ENCODE results near the gene DND1.
"Not testable (repeated sequence)": the region's sequence is repeated elsewhere in the genome, so short reads cannot be mapped to it uniquely, and the experiment has no call there.

The DND1 gene

DNA sequence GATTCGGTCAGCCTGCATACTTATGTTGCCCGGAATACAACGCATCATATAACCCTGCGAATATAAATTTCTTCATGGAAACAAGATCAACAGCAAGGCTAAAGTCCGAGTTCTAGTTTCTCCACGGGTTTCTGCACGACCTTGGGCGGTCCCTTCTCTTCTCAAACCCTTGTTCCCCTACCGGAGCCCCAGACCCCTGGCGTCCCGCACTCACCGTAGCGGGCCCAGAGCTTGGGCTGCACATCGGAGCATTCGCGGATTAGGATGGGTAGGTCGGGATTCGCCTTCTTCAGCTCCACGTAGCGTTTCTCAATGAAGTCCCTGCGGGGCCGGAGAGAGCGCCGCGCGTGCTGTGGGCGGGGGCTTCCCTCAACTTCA lies 26.3 kb downstream of the DND1 start:
- H3K4me3 Mint-ChIP-seq, result peak overlapping the region; percentile 98
- peak overlapping the region; percentile 99 for H3K27ac Mint-ChIP-seq
- H3K36me3 Mint-ChIP-seq (ENCODE audit: low read depth), result peaks cover 53% of the 10 kb centered on the region
- H3K9me3 Mint-ChIP-seq, result no peaks in the 10 kb centered on the region
- H3K4me1 Mint-ChIP-seq (ENCODE audit: low read depth), result peaks cover 27% of the 10 kb centered on the region
- no peak for DNase-seq (ENCODE audit: low spot score)
- H3K27me3 Mint-ChIP-seq (ENCODE audit: low read depth), result no peaks in the 10 kb centered on the region

DNA sequence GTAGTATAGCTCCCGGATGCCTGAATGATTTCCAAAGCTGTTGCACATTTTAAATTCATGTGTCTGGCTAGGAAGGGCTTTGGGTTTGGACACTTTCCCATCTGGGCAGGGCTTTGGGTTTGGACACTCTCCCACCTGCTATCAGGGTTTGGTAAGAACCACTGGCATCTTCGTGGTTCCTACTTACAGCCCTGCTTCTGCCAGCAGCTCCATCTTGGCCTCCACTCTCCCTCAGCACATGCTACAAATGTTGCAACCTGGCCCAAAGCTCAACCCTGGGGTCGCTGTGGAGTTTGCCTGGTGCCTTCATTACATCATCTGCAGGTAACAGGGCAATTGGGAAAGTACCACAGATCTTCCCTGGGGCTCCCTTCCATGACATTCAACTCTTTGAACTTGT lies 30.7 kb downstream of the DND1 start:
- Mint-ChIP-seq H3K27me3 (ENCODE audit: low read depth) (no peaks in the 10 kb centered on the region), H3K36me3 (ENCODE audit: low read depth) (peaks cover 42% of the 10 kb centered on the region), H3K4me3 (no peak overlapping the region), H3K4me1 (ENCODE audit: low read depth) (peaks cover 37% of the 10 kb centered on the region), H3K27ac (no peak overlapping the region), H3K9me3 (no peaks in the 10 kb centered on the region)
- no peak for DNase-seq (ENCODE audit: low spot score)

DNA sequence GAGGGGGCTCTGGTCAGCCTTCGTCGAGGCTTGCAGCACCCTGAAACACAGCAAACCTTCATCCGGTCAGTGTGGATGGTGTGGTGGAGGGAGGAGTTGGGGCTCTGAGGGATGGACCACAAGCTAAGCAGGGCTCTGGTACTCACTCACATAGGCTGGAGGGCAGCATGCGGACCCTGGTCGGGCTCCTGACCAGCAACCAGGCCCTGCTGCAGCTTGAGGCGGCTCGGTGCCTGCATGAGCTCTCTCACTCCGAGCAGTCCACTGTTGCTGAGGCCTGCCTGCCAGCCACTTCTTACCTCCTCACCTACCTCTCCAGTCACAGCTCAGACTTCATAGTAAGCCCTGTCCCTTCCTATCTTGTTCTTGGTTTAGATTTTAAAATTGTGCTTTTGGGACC lies 31.7 kb downstream of the DND1 start:
- no peak overlapping the region for H3K27ac Mint-ChIP-seq
- H3K4me3 Mint-ChIP-seq, result peak overlapping the region; percentile 4
- no peaks in the 10 kb centered on the region for H3K9me3 Mint-ChIP-seq
- H3K27me3 Mint-ChIP-seq (ENCODE audit: low read depth), result no peaks in the 10 kb centered on the region
- DNase-seq (ENCODE audit: low spot score), result no peak
- peaks cover 38% of the 10 kb centered on the region for H3K36me3 Mint-ChIP-seq (ENCODE audit: low read depth)
- peaks cover 34% of the 10 kb centered on the region for H3K4me1 Mint-ChIP-seq (ENCODE audit: low read depth)

DNA sequence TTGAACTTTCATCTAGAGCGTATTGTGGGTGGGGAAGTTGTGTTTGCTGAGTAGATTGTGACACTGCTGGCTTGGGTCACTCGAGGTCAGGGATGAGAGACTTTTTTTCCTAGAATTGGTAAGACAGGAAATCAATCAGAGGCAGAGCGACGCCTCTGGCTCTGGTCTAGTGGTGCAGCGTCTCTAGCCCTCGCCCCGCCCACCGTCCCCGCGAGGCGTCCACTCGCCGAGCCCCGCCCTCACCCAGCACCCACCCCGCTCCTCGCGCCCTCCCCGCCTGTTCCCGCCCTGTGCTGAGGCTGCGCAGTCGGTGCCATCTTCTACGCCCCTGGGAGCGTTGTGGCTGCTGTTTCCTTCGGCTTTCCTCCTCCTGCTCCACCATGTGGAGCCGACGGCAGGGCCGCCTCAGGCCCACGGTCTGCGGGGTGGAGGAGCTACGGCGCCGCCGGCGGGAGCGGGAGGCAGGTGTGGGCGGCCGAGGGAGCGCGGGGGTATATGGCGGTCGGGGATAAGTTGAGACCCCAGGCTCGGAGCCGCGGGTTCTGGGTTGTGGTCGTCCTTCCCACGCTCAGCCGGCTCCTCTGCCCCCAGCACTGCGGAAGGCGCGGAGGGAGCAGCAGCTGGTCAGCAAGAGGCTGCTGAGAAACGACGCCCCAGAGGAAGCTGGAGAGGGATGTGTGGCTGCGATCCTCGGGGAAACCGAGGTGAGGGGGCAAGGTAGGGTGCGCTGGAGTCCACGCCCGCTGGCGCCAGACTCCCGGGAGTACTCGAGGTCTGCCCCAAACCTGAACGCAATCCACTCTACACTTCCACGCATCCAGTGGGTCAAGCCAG lies 34.0 kb downstream of the DND1 start, which contains the start of gene TMCO6:
TMCO6 (plus strand) TSS at position 304 of the 834 bp plus-strand sequence; CDS start at position 381, 77 bp downstream.
- Mint-ChIP-seq H3K4me3 (peak within 1 kb of the TSS; percentile 93), H3K9me3 (no peaks in the 10 kb centered on the region), H3K27ac (peak within 1 kb of the TSS; percentile 89), H3K27me3 (ENCODE audit: low read depth) (no peaks in the 10 kb centered on the region), H3K36me3 (ENCODE audit: low read depth) (peaks cover 22% of the 10 kb centered on the region), H3K4me1 (ENCODE audit: low read depth) (peaks cover 27% of the 10 kb centered on the region)
- peak; percentile 95 for DNase-seq (ENCODE audit: low spot score)

DNA sequence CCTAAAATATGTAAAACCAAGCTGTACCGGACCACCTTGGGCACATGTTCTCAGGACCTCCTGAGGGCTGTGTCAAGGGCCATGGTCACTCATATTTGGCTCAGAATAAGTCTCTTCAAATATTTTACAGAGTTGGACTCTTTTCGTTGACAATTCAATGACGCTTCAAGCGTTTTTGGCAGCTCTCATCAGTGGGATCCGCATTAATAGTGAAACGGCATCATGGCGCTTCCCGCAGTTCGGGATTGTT lies 34.6 kb downstream of the DND1 start:
- not testable (repeated sequence) for H3K27me3 Mint-ChIP-seq (ENCODE audit: low read depth); H3K9me3 Mint-ChIP-seq; DNase-seq (ENCODE audit: low spot score)
- peak overlapping the region; percentile 89 for H3K27ac Mint-ChIP-seq
- H3K4me1 Mint-ChIP-seq (ENCODE audit: low read depth), result peaks cover 29% of the 10 kb centered on the region
- peak overlapping the region; percentile 93 for H3K4me3 Mint-ChIP-seq
- H3K36me3 Mint-ChIP-seq (ENCODE audit: low read depth), result peaks cover 17% of the 10 kb centered on the region

DNA sequence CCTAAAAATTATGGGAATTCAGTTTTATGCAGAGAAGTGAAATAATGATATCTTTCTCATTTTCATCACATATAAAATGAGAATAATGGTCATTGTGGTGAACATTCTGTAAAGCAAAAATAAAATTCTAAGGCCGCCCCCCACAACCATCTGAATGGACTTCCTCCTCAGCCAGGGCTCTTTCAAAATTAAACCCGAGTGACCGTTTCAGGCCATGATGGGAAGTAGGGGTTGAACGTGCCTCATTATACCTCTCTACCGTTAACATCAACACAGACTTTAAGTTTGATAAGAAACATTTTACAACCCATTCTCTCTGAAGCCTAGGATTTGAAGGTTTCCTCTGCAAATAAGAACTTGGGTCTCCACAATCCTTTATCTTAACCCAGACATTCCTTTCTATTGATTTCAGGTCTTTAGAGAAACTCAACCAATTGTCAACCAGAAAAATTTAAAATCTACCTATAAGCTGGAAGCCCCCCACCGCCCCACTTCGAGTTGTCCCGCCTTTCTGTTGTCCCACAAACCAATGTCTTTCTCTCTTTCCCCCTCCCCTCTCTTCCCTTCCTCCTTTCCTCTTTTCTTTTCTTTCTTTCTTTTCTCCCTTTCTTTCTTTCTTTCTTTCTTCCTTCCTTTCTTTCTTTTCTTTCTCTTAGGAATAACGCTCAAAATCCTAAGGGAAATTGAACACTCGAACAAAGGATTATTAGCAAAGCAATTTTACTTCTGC lies 35.8 kb downstream of the DND1 start:
- Mint-ChIP-seq H3K4me1 (ENCODE audit: low read depth) (peaks cover 39% of the 10 kb centered on the region), H3K9me3 (no peaks in the 10 kb centered on the region), H3K36me3 (ENCODE audit: low read depth) (peaks cover 13% of the 10 kb centered on the region), H3K4me3 (no peak overlapping the region), H3K27ac (no peak overlapping the region), H3K27me3 (ENCODE audit: low read depth) (peaks cover 13% of the 10 kb centered on the region)
- no peak for DNase-seq (ENCODE audit: low spot score)

DNA sequence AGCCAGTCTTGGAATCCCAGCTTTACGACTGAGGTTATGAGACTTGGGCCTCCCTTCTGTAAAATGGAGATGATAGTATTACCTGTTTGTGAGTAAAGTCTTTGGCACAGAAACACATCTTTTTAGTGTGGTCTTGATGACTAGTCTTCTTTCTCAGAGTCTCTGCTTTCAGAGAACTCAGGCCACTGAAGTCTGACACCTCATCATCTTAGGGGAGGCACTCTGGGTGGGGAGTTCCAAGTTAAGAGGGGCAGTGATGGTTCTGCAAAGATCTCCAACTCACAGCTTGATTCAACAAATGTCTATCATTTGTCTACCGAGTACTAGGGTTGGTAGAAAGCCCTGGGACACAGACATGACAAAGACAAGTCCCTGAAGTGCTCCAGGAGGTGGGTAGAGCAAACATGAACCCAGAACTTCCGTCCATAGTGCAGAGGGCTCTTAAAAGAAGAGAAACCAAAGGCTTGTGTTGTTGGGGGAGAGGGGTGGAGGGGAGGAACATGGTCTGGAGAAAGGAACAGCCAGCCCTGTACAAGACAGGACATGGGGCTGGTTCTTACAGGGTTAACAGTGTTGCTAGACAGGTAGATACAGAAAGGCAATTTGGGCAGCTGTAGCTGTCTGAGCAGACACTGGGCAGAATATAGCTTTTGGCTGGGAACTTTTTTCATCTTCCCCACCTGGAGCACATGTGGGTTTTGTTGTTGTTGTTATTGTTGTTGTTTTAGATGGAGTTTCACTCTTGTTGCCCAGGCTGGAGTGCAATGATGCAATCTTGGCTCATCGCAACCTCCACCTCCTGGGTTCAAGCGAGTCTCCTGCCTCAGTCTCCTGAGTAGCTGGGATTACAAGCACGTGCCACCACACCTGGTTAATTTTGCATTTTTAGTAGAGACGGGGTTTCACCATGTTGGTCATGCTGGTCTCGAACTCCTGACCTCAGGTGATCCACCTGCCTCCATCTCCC lies 37.8 kb downstream of the DND1 start:
- no peak for DNase-seq (ENCODE audit: low spot score)
- H3K9me3 Mint-ChIP-seq, result no peaks in the 10 kb centered on the region

DNA sequence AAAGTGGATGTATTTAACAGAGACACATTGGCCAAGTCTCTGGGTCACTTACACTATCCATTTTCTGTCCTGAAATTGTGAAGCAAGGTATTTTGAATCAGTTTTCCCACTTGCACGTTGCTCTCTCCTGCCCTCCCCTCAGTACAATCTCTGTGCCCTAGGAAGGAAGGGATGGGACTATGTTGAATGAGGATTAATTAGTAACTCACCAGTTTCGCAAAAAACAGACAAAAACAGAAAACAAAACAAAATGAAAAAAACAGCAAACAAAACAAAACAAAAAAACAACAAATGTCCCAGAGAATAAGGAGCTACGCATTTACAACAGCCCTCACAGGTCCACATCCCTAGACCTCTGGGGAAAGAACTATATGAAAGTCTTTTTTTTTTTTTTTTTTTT lies 39.3 kb downstream of the DND1 start:
- no peak overlapping the region for H3K4me3 Mint-ChIP-seq

More for the DNA sequence above, 37.8 kb downstream of the DND1 start:
- no peak overlapping the region for H3K4me3 Mint-ChIP-seq
- peaks cover 3% of the 10 kb centered on the region for H3K36me3 Mint-ChIP-seq (ENCODE audit: low read depth)
- H3K27ac Mint-ChIP-seq, result no peak overlapping the region
- peaks cover 31% of the 10 kb centered on the region for H3K4me1 Mint-ChIP-seq (ENCODE audit: low read depth)
- H3K27me3 Mint-ChIP-seq (ENCODE audit: low read depth), result peaks cover 26% of the 10 kb centered on the region

DNA sequence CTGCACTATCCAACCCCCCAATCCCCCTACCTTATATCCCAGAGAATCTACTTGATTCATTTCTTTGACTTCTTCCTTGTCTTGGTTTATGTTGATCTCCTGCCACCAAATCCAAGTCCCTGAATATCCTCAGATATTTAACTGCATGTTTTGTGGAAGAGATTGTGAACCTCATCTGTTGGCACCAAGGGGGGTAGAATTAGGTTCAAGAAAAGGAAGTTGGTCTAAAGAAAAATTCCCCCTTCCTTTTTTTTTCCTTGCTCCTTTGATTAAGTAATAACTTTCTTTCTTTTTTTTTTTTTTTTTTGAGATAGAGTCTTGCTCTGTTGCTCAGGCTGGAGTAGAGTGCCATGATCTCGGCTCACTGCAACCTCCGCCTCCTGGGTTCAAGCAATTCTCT lies 39.9 kb downstream of the DND1 start:
- DNase-seq (ENCODE audit: low spot score), result no peak
- peak overlapping the region; percentile 84 for H3K4me3 Mint-ChIP-seq
- H3K27me3 Mint-ChIP-seq (ENCODE audit: low read depth), result peaks cover 26% of the 10 kb centered on the region
- H3K36me3 Mint-ChIP-seq (ENCODE audit: low read depth), result no peaks in the 10 kb centered on the region
- H3K9me3 Mint-ChIP-seq, result no peaks in the 10 kb centered on the region
- H3K27ac Mint-ChIP-seq, result no peak overlapping the region
- peaks cover 21% of the 10 kb centered on the region for H3K4me1 Mint-ChIP-seq (ENCODE audit: low read depth)

More for the DNA sequence above, 39.3 kb downstream of the DND1 start:
- H3K27ac Mint-ChIP-seq, result no peak overlapping the region
- peaks cover 26% of the 10 kb centered on the region for H3K27me3 Mint-ChIP-seq (ENCODE audit: low read depth)
- no peak for DNase-seq (ENCODE audit: low spot score)
- no peaks in the 10 kb centered on the region for H3K36me3 Mint-ChIP-seq (ENCODE audit: low read depth)
- no peaks in the 10 kb centered on the region for H3K9me3 Mint-ChIP-seq
- H3K4me1 Mint-ChIP-seq (ENCODE audit: low read depth), result peaks cover 26% of the 10 kb centered on the region

DNA sequence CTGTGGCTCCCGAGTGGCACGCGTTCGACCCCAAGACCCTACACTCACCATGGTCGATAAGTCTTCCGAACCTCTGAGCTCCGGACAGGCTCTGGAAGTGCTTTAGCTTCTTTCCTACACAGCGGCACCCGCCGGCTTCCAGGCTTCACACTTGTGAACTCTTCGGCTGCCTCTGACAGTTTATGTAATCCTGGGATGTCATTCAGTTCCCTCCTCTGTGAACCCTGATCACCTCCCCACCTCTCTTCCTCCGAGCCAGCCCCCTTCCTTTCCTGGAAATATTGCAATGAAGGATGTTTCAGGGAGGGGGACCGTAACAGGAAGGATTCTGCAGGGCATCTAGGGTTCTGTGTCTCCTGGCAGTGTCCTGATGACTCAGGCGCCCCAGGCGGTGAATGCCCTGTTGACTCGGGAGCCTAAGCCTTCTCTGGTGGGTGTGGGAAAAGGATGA lies 40.3 kb downstream of the DND1 start, which contains the start of gene CD14:
CD14 (minus strand) TSS at position 155 of the 451 bp plus-strand sequence; CDS start at position 51, 104 bp downstream.
- H3K27ac Mint-ChIP-seq, result peak within 1 kb of the TSS; percentile 15
- DNase-seq (ENCODE audit: low spot score), result no peak

DNA sequence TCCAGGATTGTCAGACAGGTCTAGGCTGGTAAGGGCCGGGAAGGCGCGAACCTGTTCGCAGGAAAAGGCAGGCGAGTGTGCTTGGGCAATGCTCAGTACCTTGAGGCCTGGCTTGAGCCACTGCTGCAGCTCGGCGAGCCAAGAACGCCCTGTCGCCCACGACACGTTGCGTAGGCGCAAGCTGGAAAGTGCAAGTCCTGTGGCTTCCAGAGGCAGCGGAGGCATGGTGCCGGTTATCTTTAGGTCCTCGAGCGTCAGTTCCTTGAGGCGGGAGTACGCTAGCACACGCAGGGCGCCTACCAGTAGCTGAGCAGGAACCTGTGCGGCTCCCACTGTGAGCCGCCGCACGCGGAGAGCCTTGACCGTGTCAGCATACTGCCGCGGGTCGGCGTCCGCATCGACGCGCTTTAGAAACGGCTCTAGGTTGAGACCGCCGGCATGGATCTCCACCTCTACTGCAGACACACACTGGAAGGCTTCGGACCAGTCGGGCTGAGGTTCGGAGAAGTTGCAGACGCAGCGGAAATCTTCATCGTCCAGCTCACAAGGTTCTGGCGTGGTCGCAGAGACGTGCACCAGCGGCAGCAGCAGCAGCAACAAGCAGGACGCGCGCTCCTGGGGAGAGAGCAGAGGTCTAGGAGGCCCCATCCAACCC lies 40.9 kb downstream of the DND1 start:
- Mint-ChIP-seq H3K4me1 (ENCODE audit: low read depth) (peaks cover 18% of the 10 kb centered on the region), H3K36me3 (ENCODE audit: low read depth) (peaks cover 2% of the 10 kb centered on the region), H3K27me3 (ENCODE audit: low read depth) (peaks cover 29% of the 10 kb centered on the region), H3K4me3 (peak overlapping the region; percentile 84), H3K9me3 (peaks cover 8% of the 10 kb centered on the region), H3K27ac (no peak overlapping the region)
- peak; percentile 63 for DNase-seq (ENCODE audit: low spot score)

More for the DNA sequence above, 40.3 kb downstream of the DND1 start, which contains the start of gene CD14:
- peaks cover 4% of the 10 kb centered on the region for H3K9me3 Mint-ChIP-seq
- peaks cover 29% of the 10 kb centered on the region for H3K27me3 Mint-ChIP-seq (ENCODE audit: low read depth)
- peaks cover 1% of the 10 kb centered on the region for H3K36me3 Mint-ChIP-seq (ENCODE audit: low read depth)
- peaks cover 19% of the 10 kb centered on the region for H3K4me1 Mint-ChIP-seq (ENCODE audit: low read depth)
- H3K4me3 Mint-ChIP-seq, result peak within 1 kb of the TSS; percentile 84

DNA sequence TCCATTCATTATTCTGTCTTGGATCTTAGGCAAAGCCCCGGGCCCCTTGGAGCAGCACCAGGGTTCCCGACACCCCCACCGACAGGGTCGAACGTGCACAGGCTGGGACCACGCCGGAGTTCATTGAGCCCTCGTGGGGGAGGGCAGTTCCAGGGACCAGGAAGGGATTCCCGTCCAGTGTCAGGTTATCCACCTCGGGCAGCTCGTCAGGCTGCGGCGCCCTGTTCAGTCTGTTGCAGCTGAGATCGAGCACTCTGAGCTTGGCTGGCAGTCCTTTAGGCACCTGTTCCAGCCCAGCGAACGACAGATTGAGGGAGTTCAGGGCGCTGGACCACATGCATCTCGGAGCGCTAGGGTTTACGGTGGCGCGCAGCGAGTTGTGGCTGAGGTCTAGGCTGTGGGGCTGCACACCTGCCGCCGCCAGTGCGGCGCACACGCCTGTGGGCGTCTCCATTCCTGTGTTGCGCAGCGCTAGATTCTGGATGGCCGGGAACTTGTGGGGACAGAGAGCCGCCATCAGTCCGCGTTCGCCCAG lies 41.5 kb downstream of the DND1 start:
- Mint-ChIP-seq H3K36me3 (ENCODE audit: low read depth) (peaks cover 2% of the 10 kb centered on the region), H3K27ac (no peak overlapping the region), H3K4me3 (peak overlapping the region; percentile 84)

DNA sequence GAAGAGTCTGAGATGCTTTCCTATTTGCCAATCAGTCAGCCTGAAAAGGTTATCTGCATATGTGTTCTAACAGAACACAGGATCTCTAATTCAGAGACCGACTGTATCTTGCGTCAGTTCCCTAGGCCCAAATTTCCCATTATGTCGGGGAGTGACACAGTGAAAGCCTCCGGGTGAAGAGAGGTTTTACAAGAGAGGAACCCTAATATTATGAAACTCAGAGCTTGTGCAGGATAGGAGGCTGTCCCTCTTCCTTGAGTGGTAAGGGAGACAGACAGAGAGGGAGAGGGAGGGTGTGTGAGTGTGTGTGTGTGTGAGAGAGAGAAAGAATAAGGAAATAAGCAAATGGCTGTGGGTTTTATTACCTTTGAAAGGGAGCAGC lies 42.3 kb downstream of the DND1 start:
- peaks cover 2% of the 10 kb centered on the region for H3K36me3 Mint-ChIP-seq (ENCODE audit: low read depth)
- no peak for DNase-seq (ENCODE audit: low spot score)
- H3K27me3 Mint-ChIP-seq (ENCODE audit: low read depth), result peaks cover 35% of the 10 kb centered on the region
- peaks cover 18% of the 10 kb centered on the region for H3K4me1 Mint-ChIP-seq (ENCODE audit: low read depth)
- peaks cover 15% of the 10 kb centered on the region for H3K9me3 Mint-ChIP-seq
- no peak overlapping the region for H3K27ac Mint-ChIP-seq
- H3K4me3 Mint-ChIP-seq, result peak overlapping the region; percentile 0

More for the DNA sequence above, 41.5 kb downstream of the DND1 start:
- peaks cover 14% of the 10 kb centered on the region for H3K9me3 Mint-ChIP-seq
- DNase-seq (ENCODE audit: low spot score), result no peak
- H3K27me3 Mint-ChIP-seq (ENCODE audit: low read depth), result peaks cover 32% of the 10 kb centered on the region
- peaks cover 18% of the 10 kb centered on the region for H3K4me1 Mint-ChIP-seq (ENCODE audit: low read depth)
